HEK293 (cell line): ENCODE measurements around the gene ZNF446.

ENCODE experiments used
- SP2 ChIP-seq: fragments of 450-650 bp; formaldehyde crosslinking; IDR thresholded peaks from 2 replicates; pipeline ENCODE4 v1.5.1; 2016; ENCODE audit warnings: missing biosample characterization, missing genetic modification characterization
- ZNF112 ChIP-seq: fragments of 450-650 bp; formaldehyde crosslinking; IDR thresholded peaks from 2 replicates; pipeline ENCODE4 v1.5.0; 2017; ENCODE audit warnings: missing biosample characterization, missing genetic modification characterization
- TF ChIP-seq, protein P1 (sequence below): fragments of 450-650 bp; formaldehyde crosslinking; IDR thresholded peaks from 2 replicates; pipeline ENCODE4 v1.5.1; 2016; ENCODE audit warnings: missing biosample characterization, missing genetic modification characterization

DNA sequence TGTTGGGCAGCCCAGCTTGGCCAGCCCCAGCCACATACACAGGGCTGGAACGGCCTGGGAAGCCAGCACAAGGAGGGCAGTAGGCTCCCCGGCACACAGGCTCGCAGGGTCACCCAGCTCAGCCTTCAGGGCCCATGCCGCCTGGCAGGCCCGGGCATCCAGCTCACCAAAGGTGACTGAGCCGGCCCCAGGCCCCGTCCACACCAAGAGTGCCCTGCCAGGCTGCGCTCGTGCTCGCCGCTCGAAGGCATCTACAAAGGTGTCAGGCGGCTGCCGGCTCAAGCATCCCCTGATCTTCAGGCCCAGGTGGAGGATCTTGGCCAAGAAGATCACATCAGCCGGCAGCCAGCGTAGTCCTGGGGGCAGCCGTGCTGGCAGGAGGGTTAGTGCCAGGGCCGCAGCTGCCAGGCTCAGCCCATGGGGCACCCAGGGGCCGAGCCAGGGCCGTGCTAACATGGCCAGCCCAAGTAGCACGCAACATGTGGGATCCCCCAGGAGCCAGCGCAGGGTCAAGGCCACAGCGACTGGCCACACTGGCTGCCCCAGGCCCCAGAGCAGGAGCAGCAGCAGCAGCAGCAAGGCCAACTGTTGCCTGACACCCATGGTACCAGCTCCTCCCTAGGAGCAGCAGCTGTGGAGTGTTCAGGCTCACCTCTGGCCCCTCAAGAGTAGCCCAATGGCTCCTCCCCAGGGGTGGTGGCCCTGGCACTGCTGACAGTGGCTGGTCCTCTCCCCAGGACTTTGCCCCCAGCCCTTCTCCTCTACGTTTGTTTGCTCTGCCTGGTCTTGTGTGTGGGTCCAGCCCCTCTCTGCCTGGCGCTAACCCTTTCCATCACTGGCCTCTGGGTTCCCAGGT, 35.4 kb downstream of the ZNF446 start, which contains the start of gene SLC27A5:
- TF ChIP-seq ZNF112 (tag by site-specific recombination): no peak
- TF ChIP-seq, protein P1, sequence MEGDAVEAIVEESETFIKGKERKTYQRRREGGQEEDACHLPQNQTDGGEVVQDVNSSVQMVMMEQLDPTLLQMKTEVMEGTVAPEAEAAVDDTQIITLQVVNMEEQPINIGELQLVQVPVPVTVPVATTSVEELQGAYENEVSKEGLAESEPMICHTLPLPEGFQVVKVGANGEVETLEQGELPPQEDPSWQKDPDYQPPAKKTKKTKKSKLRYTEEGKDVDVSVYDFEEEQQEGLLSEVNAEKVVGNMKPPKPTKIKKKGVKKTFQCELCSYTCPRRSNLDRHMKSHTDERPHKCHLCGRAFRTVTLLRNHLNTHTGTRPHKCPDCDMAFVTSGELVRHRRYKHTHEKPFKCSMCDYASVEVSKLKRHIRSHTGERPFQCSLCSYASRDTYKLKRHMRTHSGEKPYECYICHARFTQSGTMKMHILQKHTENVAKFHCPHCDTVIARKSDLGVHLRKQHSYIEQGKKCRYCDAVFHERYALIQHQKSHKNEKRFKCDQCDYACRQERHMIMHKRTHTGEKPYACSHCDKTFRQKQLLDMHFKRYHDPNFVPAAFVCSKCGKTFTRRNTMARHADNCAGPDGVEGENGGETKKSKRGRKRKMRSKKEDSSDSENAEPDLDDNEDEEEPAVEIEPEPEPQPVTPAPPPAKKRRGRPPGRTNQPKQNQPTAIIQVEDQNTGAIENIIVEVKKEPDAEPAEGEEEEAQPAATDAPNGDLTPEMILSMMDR (tag by site-specific recombination): no peak
- no peak for TF ChIP-seq SP2 (tag by site-specific recombination)
